Upper lobe of left lung (tissue), 4 donors: ENCODE data around the gene TBC1D14.

Source experiments
- EP300 ChIP-seq, 4 donors: sonication (generic); formaldehyde crosslinking; IDR thresholded peaks; one replicate each; pipeline ENCODE4 v1.5.1; 2017; ENCODE audit warnings: antibody characterized with exemption in 4 of 4, control low read depth in 2 of 4
- POLR2A ChIP-seq, 4 donors: fragments of 450-650 bp; IDR thresholded peaks; one replicate each; pipeline ENCODE4 v1.5.1; 2016 to 2017; ENCODE audit warnings: antibody characterized with exemption in 4 of 4, mild to moderate bottlenecking in 2 of 4
- POLR2AphosphoS5 ChIP-seq, 2 donors: sonication (generic); formaldehyde crosslinking; IDR thresholded peaks; one replicate each; pipeline ENCODE4 v1.5.1; 2017; ENCODE audit warnings: antibody characterized with exemption in 2 of 2
- TF ChIP-seq, protein P1 (sequence below), 6 experiments: fragments of 450-650 bp in 4 of 6; fragments of 200-600 bp in 2 of 6; sonication (generic) in 2 of 6; IDR thresholded peaks; one replicate each; pipeline ENCODE4 v1.5.1; 2016 to 2019; ENCODE audit warnings: antibody characterized with exemption in 6 of 6

DNA sequence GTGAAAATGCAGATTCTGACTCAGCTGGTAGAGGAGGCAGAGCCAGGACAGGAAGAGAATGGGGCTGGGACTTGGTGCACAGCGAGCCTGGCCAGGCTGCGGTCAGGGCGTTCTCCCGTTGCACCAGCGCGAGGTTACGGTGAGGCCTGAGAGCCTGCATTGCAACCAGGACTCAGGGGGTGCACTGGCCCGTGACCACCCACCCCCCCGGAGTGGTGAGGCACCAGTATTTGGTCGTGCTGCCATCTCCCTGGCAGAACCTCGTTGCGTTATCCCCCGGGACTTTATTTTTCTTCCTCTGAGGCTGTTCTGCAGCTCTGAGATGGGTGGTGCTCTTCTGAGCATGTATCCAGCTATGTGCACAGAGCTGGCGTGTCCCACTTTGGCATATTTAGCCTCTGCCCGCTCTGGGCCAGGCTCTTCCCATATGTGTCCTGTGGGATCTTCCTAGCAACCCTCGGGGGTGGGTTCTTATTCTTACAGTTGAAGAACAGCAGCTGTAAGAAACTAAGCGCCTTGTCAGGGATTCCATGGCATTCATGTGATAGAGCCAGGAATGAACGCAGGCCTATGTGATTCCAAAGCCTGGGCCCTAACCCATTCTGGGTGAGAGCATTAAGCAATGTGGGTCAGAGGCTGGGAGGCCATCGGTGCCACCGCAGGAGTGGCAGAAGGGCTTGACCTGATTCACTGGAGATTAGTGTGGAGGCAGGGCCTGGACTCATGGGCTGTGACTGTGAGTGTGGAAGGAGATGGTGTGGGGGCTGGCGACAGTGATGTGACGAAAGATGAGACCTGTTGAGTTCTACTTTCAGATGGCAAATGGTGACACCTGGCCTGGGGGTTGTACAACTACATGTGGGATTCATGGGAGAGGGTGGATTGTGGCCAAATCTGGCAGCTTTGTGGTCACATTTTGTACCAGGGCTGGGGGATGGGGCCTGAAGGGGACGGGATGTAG, 136.6 kb downstream of the TBC1D14 start:
- TF ChIP-seq POLR2A (IDR thresholded peaks at IDR 0.05) (no peak), POLR2AphosphoS5 (IDR thresholded peaks at IDR 0.05) (no peak), EP300 (IDR thresholded peaks at IDR 0.05) (no peak)
- TF ChIP-seq, protein P1, sequence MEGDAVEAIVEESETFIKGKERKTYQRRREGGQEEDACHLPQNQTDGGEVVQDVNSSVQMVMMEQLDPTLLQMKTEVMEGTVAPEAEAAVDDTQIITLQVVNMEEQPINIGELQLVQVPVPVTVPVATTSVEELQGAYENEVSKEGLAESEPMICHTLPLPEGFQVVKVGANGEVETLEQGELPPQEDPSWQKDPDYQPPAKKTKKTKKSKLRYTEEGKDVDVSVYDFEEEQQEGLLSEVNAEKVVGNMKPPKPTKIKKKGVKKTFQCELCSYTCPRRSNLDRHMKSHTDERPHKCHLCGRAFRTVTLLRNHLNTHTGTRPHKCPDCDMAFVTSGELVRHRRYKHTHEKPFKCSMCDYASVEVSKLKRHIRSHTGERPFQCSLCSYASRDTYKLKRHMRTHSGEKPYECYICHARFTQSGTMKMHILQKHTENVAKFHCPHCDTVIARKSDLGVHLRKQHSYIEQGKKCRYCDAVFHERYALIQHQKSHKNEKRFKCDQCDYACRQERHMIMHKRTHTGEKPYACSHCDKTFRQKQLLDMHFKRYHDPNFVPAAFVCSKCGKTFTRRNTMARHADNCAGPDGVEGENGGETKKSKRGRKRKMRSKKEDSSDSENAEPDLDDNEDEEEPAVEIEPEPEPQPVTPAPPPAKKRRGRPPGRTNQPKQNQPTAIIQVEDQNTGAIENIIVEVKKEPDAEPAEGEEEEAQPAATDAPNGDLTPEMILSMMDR (IDR thresholded peaks at IDR 0.05) = no peak
